ENCODE measurements around the gene FBXO38. TPM values are rescaled to one million over a fixed set of nuclear protein-coding genes. Genes with fewer than 3 reads are reported as not detected.

The FBXO38 gene
- total RNA-seq, 2 experiments from 2014 or later: 52.2 to 52.3 TPM

DNA sequence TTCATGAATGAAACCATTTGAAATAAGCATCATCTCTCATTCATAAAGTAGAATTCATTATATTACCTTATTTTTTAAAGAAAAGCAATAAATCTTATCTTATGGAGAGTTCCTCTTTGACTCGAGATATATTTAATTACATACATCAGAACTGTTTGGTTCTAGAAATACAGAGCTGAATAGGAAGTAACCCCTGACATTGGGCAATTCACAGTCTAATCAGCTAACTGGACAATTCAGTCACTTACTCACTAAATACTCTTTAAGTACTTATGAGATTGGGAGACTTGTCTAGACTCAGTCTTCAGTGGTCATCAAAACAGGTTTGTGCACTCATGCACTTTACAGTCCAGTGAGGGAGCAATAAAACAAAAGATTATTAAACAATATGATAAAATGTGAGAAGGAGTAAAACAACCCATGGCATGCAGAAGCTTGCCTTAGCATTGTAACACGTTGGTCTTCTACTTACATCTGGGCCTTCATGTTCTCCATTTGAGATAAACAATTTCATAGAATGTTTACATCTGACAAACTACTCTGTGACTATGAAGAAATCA, 11.5 kb upstream of the FBXO38 start:
- Mint-ChIP-seq H3K27ac (no peak overlapping the region), H3K36me3 (peaks cover 1% of the 10 kb centered on the region), H3K27me3 (peaks cover 3% of the 10 kb centered on the region), H3K9me3 (ENCODE audit: low read depth) (peaks cover 6% of the 10 kb centered on the region), H3K4me3 (no peak overlapping the region), H3K4me1 (no peaks in the 10 kb centered on the region)
- CTCF ChIA-PET: interaction anchor here (1.0 kb wide), 1 partner anchor 358 kb away, joined by 3 read pairs; no protein-coding TSS in a partner anchor
- DNase-seq: no peak
- ATAC-seq: no peak

DNA sequence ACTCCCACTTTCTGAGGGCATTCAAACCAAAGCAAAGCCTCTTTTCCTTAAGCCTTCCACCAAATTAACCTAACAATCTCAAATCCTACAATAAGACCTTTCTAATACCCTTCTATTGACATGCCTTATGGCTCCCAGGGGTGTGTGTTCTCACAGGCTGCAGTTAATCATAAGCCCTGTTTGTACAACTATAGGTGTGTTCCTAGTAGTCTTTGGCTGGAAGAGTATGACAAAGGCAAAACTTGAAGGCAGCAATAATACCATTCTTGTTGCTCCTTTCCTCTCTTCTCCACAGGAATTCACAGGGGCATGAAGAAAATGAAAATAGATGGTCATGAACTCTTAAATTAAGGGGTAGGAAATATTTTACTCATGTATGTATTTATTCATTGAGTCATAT, 10.9 kb upstream of the FBXO38 start:
- CTCF ChIA-PET: interaction anchor here (1.0 kb wide), 1 partner anchor 358 kb away, joined by 3 read pairs; no protein-coding TSS in a partner anchor

DNA sequence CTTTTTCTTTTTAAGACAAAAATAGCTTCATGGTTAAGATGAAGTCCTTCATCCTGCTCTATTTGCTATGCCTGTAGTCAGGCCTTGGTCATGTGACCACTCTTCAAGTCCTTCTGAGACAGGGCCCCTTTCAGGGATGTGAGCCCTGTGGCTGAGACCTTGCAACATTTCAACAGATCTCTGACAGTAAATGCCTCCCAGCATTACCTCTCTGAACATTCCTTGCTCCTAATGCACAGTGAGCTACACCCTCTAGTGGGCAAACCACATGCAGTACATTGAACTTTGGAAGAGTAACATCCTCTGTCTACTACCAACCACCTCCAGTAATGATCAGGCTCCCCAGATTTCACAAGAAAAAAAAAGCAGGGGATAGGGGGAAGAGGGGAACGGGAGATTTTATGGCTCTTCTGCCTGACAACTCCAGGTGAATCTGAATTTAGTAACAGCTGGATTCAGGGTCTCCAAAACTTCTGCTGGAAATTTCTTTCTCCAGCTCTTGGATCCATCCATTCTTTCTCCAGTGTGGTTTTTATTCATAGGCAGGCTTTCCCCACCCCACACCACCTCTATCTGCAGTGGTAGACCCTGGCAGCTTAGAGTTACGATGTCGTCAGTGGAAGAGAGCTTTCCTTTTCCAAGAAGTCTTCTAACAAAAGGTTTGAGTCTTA, 8.9 kb upstream of the FBXO38 start:
- DNase-seq: peak; percentile 44
- CTCF ChIA-PET: interaction anchor here (0.8 to 2.0 kb wide), 5 partner anchors 29 to 356 kb away, joined by 3 to 10 read pairs (median 4); no protein-coding TSS in a partner anchor
- peaks cover 22% of the 10 kb centered on the region for H3K36me3 Mint-ChIP-seq
- ATAC-seq: peak; percentile 61
- H3K9me3 Mint-ChIP-seq (ENCODE audit: low read depth): peaks cover 11% of the 10 kb centered on the region
- H3K4me3 Mint-ChIP-seq: no peak overlapping the region
- H3K27ac Mint-ChIP-seq: no peak overlapping the region
- H3K27me3 Mint-ChIP-seq: no peaks in the 10 kb centered on the region
- H3K4me1 Mint-ChIP-seq: peaks cover 7% of the 10 kb centered on the region

More for the DNA sequence above, 10.9 kb upstream of the FBXO38 start:
- Mint-ChIP-seq H3K27ac (no peak overlapping the region), H3K36me3 (peaks cover 5% of the 10 kb centered on the region), H3K27me3 (peaks cover 3% of the 10 kb centered on the region), H3K4me1 (no peaks in the 10 kb centered on the region), H3K9me3 (ENCODE audit: low read depth) (peaks cover 6% of the 10 kb centered on the region), H3K4me3 (no peak overlapping the region)
- no peak for DNase-seq
- ATAC-seq: no peak

DNA sequence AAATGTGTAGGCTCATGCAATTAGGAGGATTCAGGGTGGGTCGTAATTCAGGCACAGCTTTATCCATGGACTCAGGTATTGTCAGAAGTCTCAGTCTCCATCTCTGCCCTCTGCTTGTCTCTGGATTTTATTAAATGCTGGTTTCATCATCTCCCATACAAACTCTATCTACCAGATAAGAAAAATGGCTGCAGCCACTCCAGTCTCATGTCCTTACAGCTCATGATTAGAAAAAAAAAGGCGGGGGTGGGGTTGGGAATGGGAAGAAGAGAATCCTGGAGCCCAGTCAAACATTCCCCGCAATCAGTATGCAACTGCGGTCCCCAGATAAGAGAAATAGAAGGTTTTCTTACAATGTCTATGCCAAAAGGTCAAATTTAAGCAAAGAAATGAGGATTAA, 7.6 kb upstream of the FBXO38 start:
- DNase-seq (no peak), ATAC-seq (no peak)
- no peak overlapping the region for H3K4me3 Mint-ChIP-seq
- H3K4me1 Mint-ChIP-seq: peaks cover 11% of the 10 kb centered on the region
- CTCF ChIA-PET: interaction anchor here (0.6 to 1.6 kb wide), 2 partner anchors 202 to 355 kb away, joined by 3 to 4 read pairs; no protein-coding TSS in a partner anchor
- H3K9me3 Mint-ChIP-seq (ENCODE audit: low read depth): peaks cover 11% of the 10 kb centered on the region
- no peak overlapping the region for H3K27ac Mint-ChIP-seq
- no peaks in the 10 kb centered on the region for H3K27me3 Mint-ChIP-seq
- H3K36me3 Mint-ChIP-seq: peaks cover 22% of the 10 kb centered on the region

DNA sequence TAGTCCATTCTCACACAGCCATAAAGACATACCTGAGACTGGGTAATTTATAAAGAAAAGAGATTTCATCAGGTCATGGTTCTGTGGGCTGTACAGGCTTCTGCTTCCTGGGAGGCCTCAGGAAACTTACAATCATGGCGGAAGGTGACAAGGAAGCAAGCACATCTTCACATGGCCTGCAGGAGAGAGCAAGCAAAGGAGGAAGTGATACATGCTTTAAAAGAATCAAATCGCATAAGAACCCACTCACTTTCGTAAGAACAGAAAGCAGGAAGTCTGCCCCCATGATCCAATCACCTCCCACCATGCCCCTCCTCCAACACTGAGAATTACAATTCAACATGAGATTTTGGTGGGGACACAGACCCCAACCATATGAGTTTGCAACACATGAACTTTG, 5.1 kb upstream of the FBXO38 start:
- CTCF ChIA-PET: no interaction called here
- peaks cover 11% of the 10 kb centered on the region for H3K9me3 Mint-ChIP-seq (ENCODE audit: low read depth)
- DNase-seq: no peak
- no peak overlapping the region for H3K4me3 Mint-ChIP-seq
- no peaks in the 10 kb centered on the region for H3K27me3 Mint-ChIP-seq
- peaks cover 22% of the 10 kb centered on the region for H3K36me3 Mint-ChIP-seq
- H3K27ac Mint-ChIP-seq: no peak overlapping the region
- no peak for ATAC-seq
- H3K4me1 Mint-ChIP-seq: peaks cover 20% of the 10 kb centered on the region

DNA sequence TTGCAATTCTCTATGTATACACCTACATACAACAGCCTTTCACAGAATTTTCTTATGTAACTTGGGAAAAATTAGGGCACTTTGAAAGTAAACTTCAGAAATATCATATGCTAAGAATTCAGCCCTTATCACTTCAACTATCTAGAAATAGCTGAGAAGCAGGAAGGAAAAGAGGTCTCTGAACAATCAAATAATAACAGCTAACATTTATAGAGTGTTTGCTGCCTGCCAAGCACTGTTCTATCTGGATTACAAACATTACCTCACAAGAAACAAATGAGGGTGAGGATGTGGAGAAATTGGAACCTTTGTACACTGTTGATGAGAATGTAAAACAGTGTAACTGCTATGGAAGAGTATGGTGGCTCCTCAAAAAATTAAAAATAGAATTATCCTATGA, 4.4 kb upstream of the FBXO38 start:
- ATAC-seq: no peak
- Mint-ChIP-seq H3K36me3 (peaks cover 22% of the 10 kb centered on the region), H3K27me3 (no peaks in the 10 kb centered on the region), H3K9me3 (ENCODE audit: low read depth) (peaks cover 11% of the 10 kb centered on the region), H3K4me1 (peaks cover 22% of the 10 kb centered on the region), H3K27ac (no peak overlapping the region), H3K4me3 (no peak overlapping the region)
- no peak for DNase-seq
- CTCF ChIA-PET: no interaction called here

DNA sequence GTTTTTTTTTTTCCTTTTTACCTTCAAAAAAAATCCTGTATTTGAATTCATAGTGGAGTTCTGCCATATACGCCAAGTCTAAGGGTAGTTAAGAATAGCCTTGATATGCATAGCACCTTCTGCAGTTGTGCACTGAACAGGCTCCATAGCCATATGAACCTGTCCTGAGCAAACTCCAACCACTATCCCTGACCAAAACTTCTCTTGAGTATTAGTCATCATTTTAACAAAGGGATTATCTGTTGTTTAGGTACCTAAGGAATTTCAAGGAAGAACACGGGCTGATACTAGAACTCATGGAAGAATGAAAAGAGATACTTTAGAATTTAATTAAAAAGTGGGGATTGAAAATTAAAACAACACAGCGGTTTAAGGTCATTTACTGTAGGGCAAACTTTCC, 1.9 kb upstream of the FBXO38 start:
- ATAC-seq (no peak), DNase-seq (no peak)
- Mint-ChIP-seq H3K4me3 (no peak overlapping the region), H3K36me3 (peaks cover 28% of the 10 kb centered on the region), H3K27me3 (no peaks in the 10 kb centered on the region), H3K9me3 (ENCODE audit: low read depth) (peaks cover 11% of the 10 kb centered on the region), H3K4me1 (peaks cover 44% of the 10 kb centered on the region), H3K27ac (no peak overlapping the region)
- CTCF ChIA-PET: no interaction called here

DNA sequence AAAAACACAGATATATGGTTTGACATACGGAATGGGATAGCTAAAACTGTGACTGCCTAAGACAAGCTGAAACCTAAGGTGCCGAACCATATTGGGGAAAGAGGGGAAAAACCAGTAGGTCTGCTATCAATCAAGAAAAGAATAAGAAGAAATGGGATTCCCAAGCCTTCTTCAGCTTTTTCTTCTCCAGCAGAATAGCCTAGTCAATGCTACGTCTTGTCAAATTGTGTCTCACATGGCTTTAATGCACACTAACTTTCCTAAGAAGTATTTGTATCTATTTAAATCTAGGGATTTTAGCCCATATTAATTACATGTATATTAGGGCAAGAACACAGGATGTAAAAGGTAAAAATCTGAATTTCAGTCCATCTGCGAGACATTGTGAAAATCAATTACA, 797 bp upstream of the FBXO38 start:
- H3K27ac Mint-ChIP-seq: peak overlapping the region; percentile 93
- no peaks in the 10 kb centered on the region for H3K27me3 Mint-ChIP-seq
- H3K9me3 Mint-ChIP-seq (ENCODE audit: low read depth): peaks cover 11% of the 10 kb centered on the region
- peaks cover 26% of the 10 kb centered on the region for H3K36me3 Mint-ChIP-seq
- CTCF ChIA-PET: no interaction called here
- peaks cover 51% of the 10 kb centered on the region for H3K4me1 Mint-ChIP-seq
- DNase-seq (no peak), ATAC-seq (no peak)
- peak overlapping the region; percentile 90 for H3K4me3 Mint-ChIP-seq

DNA sequence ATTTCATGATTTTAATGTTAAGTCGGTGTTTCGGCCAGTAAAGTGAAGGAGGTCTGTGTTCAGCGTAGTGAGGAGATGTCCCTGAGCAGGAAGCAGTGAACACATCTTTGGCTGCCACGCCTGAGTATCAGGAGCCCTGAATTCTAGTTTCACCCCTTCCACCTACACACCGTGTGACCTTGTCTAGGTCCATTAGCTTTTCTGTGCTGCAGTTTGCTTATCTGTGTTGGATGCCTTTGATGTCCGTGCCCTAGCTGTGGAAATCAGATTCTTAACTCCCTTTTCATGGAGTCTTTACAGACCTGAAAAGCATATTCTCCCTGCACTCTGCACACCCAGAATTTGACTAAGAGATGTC, 601 bp downstream of the FBXO38 start:
- CTCF ChIA-PET: no interaction called here
- DNase-seq (no peak), ATAC-seq (peak; percentile 31)

DNA sequence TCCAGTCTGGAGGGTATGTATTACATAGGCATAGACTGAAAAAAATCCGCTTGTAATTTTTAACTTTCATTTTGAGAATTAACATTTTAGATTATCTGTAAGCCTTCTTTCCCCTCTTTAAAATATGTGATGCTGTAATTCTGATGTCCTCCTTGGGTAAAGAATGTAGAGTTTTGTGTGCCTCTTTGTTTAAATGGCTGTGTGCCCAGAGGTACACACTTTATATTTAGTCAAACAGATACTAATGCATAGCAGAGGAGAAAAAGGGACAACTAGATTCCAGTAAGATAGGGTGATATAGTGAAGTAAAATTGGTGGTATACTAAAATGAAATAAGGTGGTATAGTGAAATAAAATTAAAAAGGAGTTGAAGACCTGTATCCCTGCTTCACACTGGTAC, 1.3 kb downstream of the FBXO38 start:
- ATAC-seq (no peak), DNase-seq (no peak)
- H3K36me3 Mint-ChIP-seq: peaks cover 16% of the 10 kb centered on the region
- no peaks in the 10 kb centered on the region for H3K27me3 Mint-ChIP-seq
- peak overlapping the region; percentile 90 for H3K4me3 Mint-ChIP-seq
- CTCF ChIA-PET: no interaction called here
- peak overlapping the region; percentile 93 for H3K27ac Mint-ChIP-seq
- H3K9me3 Mint-ChIP-seq (ENCODE audit: low read depth): no peaks in the 10 kb centered on the region
- peaks cover 56% of the 10 kb centered on the region for H3K4me1 Mint-ChIP-seq

More for the DNA sequence above, 601 bp downstream of the FBXO38 start:
- H3K27me3 Mint-ChIP-seq: no peaks in the 10 kb centered on the region
- peak overlapping the region; percentile 93 for H3K27ac Mint-ChIP-seq
- peaks cover 20% of the 10 kb centered on the region for H3K36me3 Mint-ChIP-seq
- no peaks in the 10 kb centered on the region for H3K9me3 Mint-ChIP-seq (ENCODE audit: low read depth)
- peak overlapping the region; percentile 90 for H3K4me3 Mint-ChIP-seq
- H3K4me1 Mint-ChIP-seq: peaks cover 62% of the 10 kb centered on the region

DNA sequence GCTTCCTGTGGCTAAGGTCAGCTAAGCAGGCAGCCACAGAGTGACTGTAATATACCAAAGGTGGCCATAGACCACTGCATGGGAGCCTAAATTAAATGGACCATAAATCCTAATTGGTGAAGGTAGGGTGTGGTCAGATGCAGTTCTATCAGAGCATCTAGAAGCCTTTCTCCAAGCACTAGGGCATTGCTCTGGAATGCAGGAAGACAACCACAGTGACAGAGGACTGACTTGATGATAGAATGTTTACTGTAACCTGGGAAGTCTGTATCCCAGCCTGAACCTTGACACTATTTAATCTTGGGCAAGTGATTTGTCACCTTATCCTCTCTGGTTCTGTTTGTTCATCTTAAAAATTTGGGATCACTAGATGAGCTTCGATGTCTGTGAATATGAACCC, 2.3 kb downstream of the FBXO38 start:
- CTCF ChIA-PET: no interaction called here
- Mint-ChIP-seq H3K4me1 (peaks cover 62% of the 10 kb centered on the region), H3K27ac (peak overlapping the region; percentile 93)

DNA sequence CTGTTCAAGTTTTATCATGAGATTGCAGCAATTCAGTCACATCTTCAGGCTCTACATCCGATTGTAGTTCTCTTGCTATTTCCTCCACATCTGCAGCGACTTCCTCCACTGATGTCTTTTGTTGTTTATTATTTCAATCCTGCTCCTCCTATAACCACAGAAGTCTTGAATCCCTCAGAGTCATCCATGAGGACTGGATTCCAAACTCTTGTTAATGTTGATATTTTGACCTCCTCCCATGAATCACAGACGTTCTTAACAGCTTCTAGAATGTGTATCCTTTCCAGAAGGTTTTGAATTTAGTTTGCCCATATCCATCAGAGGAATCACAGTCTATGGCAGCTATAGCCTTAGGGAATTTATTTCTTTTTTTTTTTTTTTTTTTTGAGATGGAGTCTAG, 3.6 kb downstream of the FBXO38 start:
- Mint-ChIP-seq H3K9me3 (ENCODE audit: low read depth) (no peaks in the 10 kb centered on the region), H3K4me3 (no peak overlapping the region), H3K36me3 (peaks cover 20% of the 10 kb centered on the region), H3K27ac (peak overlapping the region; percentile 9), H3K27me3 (no peaks in the 10 kb centered on the region), H3K4me1 (peaks cover 65% of the 10 kb centered on the region)
- DNase-seq (no peak), ATAC-seq (no peak)
- CTCF ChIA-PET: interaction anchor here (1.0 to 1.6 kb wide), 3 partner anchors 14 to 344 kb away, joined by 3 to 5 read pairs (median 3); no protein-coding TSS in a partner anchor

More for the DNA sequence above, 2.3 kb downstream of the FBXO38 start:
- ATAC-seq (no peak), DNase-seq (no peak)
- H3K27me3 Mint-ChIP-seq: no peaks in the 10 kb centered on the region
- no peaks in the 10 kb centered on the region for H3K9me3 Mint-ChIP-seq (ENCODE audit: low read depth)
- peaks cover 16% of the 10 kb centered on the region for H3K36me3 Mint-ChIP-seq
- no peak overlapping the region for H3K4me3 Mint-ChIP-seq

DNA sequence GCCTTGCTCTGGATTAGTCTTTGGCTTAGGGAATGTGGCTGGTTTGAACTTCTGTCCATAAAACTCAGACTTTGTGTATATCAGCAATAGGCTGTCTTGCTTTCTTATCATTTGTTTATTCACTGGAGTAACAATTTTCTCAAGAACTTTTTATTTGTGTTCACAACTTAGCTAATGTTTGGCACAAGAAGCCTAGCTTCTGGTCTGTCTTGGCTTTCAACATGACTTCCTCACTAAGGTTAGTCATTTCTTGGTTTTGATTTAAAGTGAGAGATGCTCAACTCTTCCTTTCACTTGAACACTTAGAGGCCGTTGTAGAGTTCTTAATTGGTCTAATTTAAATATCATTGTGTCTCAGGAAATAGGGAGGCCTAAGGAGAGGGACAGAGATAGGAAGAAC, 4.9 kb downstream of the FBXO38 start:
- peaks cover 25% of the 10 kb centered on the region for H3K36me3 Mint-ChIP-seq

DNA sequence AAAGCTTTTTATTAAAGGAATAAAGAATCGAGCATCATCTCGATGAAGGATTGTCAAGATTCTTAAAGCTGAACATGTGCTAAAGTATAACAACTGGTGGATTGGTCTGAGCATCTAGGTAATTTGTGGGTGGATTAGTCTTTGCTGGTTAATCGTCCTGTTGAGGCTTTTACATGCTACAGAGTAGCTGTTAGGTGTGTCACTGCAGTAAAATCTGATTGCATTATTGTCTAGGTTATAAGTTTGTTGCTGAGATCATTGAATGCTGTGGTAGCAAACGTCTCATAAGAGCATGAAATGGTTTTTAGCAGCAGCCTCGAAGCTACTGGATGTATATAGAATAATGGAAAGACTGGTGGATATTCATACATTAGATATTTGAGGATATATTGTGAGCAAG, 7.2 kb downstream of the FBXO38 start:
- Mint-ChIP-seq H3K4me1 (peaks cover 50% of the 10 kb centered on the region), H3K9me3 (ENCODE audit: low read depth) (no peaks in the 10 kb centered on the region), H3K36me3 (peaks cover 24% of the 10 kb centered on the region), H3K27me3 (no peaks in the 10 kb centered on the region), H3K4me3 (no peak overlapping the region), H3K27ac (no peak overlapping the region)
- DNase-seq: no peak
- no peak for ATAC-seq
- CTCF ChIA-PET: no interaction called here

More for the DNA sequence above, 4.9 kb downstream of the FBXO38 start:
- no peak overlapping the region for H3K4me3 Mint-ChIP-seq
- no peak for DNase-seq
- no peaks in the 10 kb centered on the region for H3K9me3 Mint-ChIP-seq (ENCODE audit: low read depth)
- peak overlapping the region; percentile 79 for H3K27ac Mint-ChIP-seq
- no peaks in the 10 kb centered on the region for H3K27me3 Mint-ChIP-seq
- ATAC-seq: peak; percentile 29
- CTCF ChIA-PET: interaction anchor here (0.6 to 1.6 kb wide), 3 partner anchors 13 to 342 kb away, joined by 3 to 5 read pairs (median 3); no protein-coding TSS in a partner anchor
- H3K4me1 Mint-ChIP-seq: peaks cover 63% of the 10 kb centered on the region

Data from activated CD8-positive, alpha-beta memory T cell treated with anti-CD3 and anti-CD28 coated beads, Interleukin-2, amount 10 ng/mL, durations not matched to agents 7 days and 5 days (primary cell).